GM12878 (cell line): ENCODE results near the gene ZNF618. TPM values are rescaled to one million over a fixed set of nuclear protein-coding genes. Genes with fewer than 3 reads are reported as not detected.

ENCODE experiments used
- ATAC-seq: fragments of 200-7000 bp; cut with Tn5 transposase; 3 replicates; pipeline ENCODE4 v1.9.1; 2020; ENCODE audit warnings: mild to moderate bottlenecking, moderate library complexity
- BruUV-seq: library from RNA; stranded (reverse); fragments of 400-500 nt; replicated peaks from 2 replicates; lab custom pipeline; 2021; lab: Mats Ljungman, UMichigan
- CTCF ChIA-PET: fragments of 300-600 bp; sonication (Branson Sonifier 250); formaldehyde crosslinking; extraction: SDS; loops from one replicate; lab custom pipeline; 2021; ENCODE audit warnings: inconsistent platforms; lab: Yijun Ruan, JAX
- POLR2A ChIA-PET: fragments of 350-600 bp; formaldehyde crosslinking; extraction: SDS; loops from one replicate; lab custom pipeline; 2021; ENCODE audit warnings: inconsistent platforms; lab: Charles Lee
- RAD21 ChIA-PET: fragments of 300-600 bp; sonication (Branson Sonifier 250); formaldehyde crosslinking; loops from one replicate; lab custom pipeline; 2023; ENCODE audit warnings: antibody characterized with exemption; ENCODE audit not compliant: unreplicated experiment; lab: Charles Lee
- SMC1A ChIA-PET: fragments of 300-600 bp; sonication (Branson Sonifier 250); formaldehyde crosslinking; loops from one replicate; lab custom pipeline; 2023; ENCODE audit not compliant: unreplicated experiment, uncharacterized antibody; lab: Charles Lee
- DNase-seq: peaks from one replicate; pipeline ENCODE4 v3.0.0-alpha.2; 2011; ENCODE audit warnings: low read depth, low spot score
- FAIRE-seq: peaks from 3 replicates; lab custom pipeline; 2011; peaks lifted over from hg19 to GRCh38; lab: Jason Lieb, UNC
- H2AFZ ChIP-seq: 2 replicates; pipeline ENCODE4 v1.6.0; 2011; ENCODE audit warnings: low read depth, low read length, control low read depth; ENCODE audit not compliant: control insufficient read depth
- H3K27ac ChIP-seq: 2 replicates; pipeline ENCODE4 v1.5.1; 2011; ENCODE audit warnings: control low read depth; ENCODE audit not compliant: control insufficient read depth, insufficient read depth
- H3K27me3 ChIP-seq, 2 experiments: replicated peaks in 1 of 2; 2 replicates each; pipeline versions ENCODE4 v1.6.0 to v1.6.1; 2011; ENCODE audit warnings: low read length in 1 of 2; ENCODE audit not compliant: control insufficient read depth in 2 of 2, insufficient read depth in 2 of 2
- H3K36me3 ChIP-seq, 2 experiments: 2 replicates each; pipeline ENCODE4 v1.5.1; 2011; ENCODE audit warnings: low read length in 1 of 2; ENCODE audit not compliant: control insufficient read depth in 2 of 2, insufficient read depth in 2 of 2
- H3K4me1 ChIP-seq: 2 replicates; pipeline ENCODE4 v1.6.1; 2011; ENCODE audit warnings: mild to moderate bottlenecking, low read length, moderate library complexity, mixed read lengths; ENCODE audit not compliant: control insufficient read depth, insufficient read depth
- H3K4me2 ChIP-seq: 2 replicates; pipeline ENCODE4 v1.6.0; 2011; ENCODE audit warnings: control low read depth; ENCODE audit not compliant: control insufficient read depth, insufficient read depth
- H3K4me3 ChIP-seq: fragments of 200-600 bp; sonication (generic); 2 replicates; pipeline ENCODE4 v1.5.1; 2016
- H3K79me2 ChIP-seq: 2 replicates; pipeline ENCODE4 v1.6.0; 2011; ENCODE audit warnings: low read length; ENCODE audit not compliant: control insufficient read depth, insufficient read depth
- H3K9ac ChIP-seq: 2 replicates; pipeline ENCODE4 v1.8.0; 2011; ENCODE audit warnings: low read length, control low read depth, mixed read lengths; ENCODE audit not compliant: control insufficient read depth, insufficient read depth
- H3K9me3 ChIP-seq: replicated peaks from 3 replicates; pipeline ENCODE4 v1.5.1; 2011; ENCODE audit warnings: mild to moderate bottlenecking, low read length; ENCODE audit not compliant: control insufficient read depth, insufficient read depth
- H4K20me1 ChIP-seq: 2 replicates; pipeline ENCODE4 v1.6.0; 2011; ENCODE audit not compliant: control insufficient read depth, insufficient read depth
- CBX3 ChIP-seq: fragments of 200-600 bp; sonication (generic); IDR thresholded peaks from 2 replicates; pipeline ENCODE4 v1.6.1; 2016; ENCODE audit warnings: low read depth, borderline replicate concordance
- EP300 ChIP-seq, 2 experiments: fragments of 150-350 bp in 1 of 2; IDR thresholded peaks; 2 replicates each; pipeline ENCODE4 v1.6.1; 2011 to 2012; ENCODE audit warnings: low read depth in 2 of 2, low read length in 2 of 2, borderline replicate concordance in 1 of 2, improper control_type of control experiment in 1 of 2, inconsistent platforms in 1 of 2; ENCODE audit not compliant: control insufficient read depth in 1 of 2
- ESRRA ChIP-seq: IDR thresholded peaks from 2 replicates; pipeline ENCODE4 v1.6.1; 2012; ENCODE audit warnings: mild to moderate bottlenecking, low read length, improper control_type of control experiment
- SMARCA5 ChIP-seq: fragments of 450-650 bp; IDR thresholded peaks from 2 replicates; pipeline ENCODE4 v1.6.1; 2017; ENCODE audit warnings: mild to moderate bottlenecking
- TCF7 ChIP-seq: IDR thresholded peaks from 2 replicates; pipeline ENCODE4 v1.6.1; 2014; ENCODE audit warnings: antibody characterized with exemption, borderline replicate concordance
- ZNF217 ChIP-seq: fragments of 450-650 bp; IDR thresholded peaks from 2 replicates; pipeline ENCODE4 v1.6.1; 2017; ENCODE audit warnings: antibody characterized with exemption, mild to moderate bottlenecking
- WGBS: methylation state at CpG from one replicate; pipeline ENCODE4 v1.1.6; 2016; ENCODE audit warnings: low lambda C conversion rate; ENCODE audit not compliant: insufficient replicate concordance, insufficient coverage; ENCODE audit errors: missing lambda C conversion rate; 5-methylcytosine and 5-hydroxymethylcytosine counted together
- in situ Hi-C: fragments of 300-500 bp; cut with MboI; formaldehyde crosslinking; loops from 9 replicates; pipeline ENCODE4 v1.14.3; 2018; ENCODE audit warnings: mixed read lengths
- intact Hi-C: fragments of 100-400 bp; cut with micrococcal nuclease; formaldehyde crosslinking; loops from one replicate; pipeline ENCODE4 v1.14.2; 2022; ENCODE audit not compliant: unreplicated experiment
- polyA plus RNA-seq, 11 experiments: library from polyadenylated mRNA; depleted of rRNA in 4 of 11; unstranded in 6 of 11; stranded (reverse) in 5 of 11; fragments of >200 nt; fragmentation: Nextera tagmentation in 4 of 11; fragmentation: Illumina TruSeq in 1 of 11; extraction: Ambion mirVana in 4 of 11; extraction: Trizol in 1 of 11; gene quantifications; 1 replicate in 1 of 11; 2 replicates in 10 of 11; pipeline versions ENCODE4 v1.2.1 to v1.2.3, GENCODE V29; 2011 to 2016; ENCODE audit warnings: inconsistent platforms in 2 of 11, missing spikeins in 2 of 11, low read depth in 1 of 11
- total RNA-seq, 4 experiments: library from RNA; depleted of rRNA in 3 of 4; stranded (reverse); fragments of >200 nt in 3 of 4; fragmentation: Illumina TruSeq in 1 of 4; extraction: Trizol in 1 of 4; gene quantifications; 2 replicates each; pipeline versions ENCODE4 v1.2.1 to v1.2.3, GENCODE V29; 2013 to 2021
- TF ChIP-seq, protein P1 (sequence below): fragments of 450-650 bp; IDR thresholded peaks from 2 replicates; pipeline ENCODE4 v1.6.1; 2017; ENCODE audit warnings: mild to moderate bottlenecking, low read depth, inconsistent platforms; ENCODE audit not compliant: poor library complexity, severe bottlenecking
- TF ChIP-seq, protein P2 (sequence below): IDR thresholded peaks from 2 replicates; pipeline ENCODE4 v1.6.1; 2012; ENCODE audit warnings: low read depth, low read length, improper control_type of control experiment

ZNF618 gene
- total and polyA plus RNA-seq, 10 of the 15 experiments (the other 5 are each of a cell fraction or from before 2014, with no cell fraction given): 0.01 to 0.24 (median 0.06) TPM; not detected in 2

- Histone ChIP-seq H3K36me3 (no peaks in the 10 kb centered on the region), H3K9me3 (no peaks in the 10 kb centered on the region), H3K4me1 (no peaks in the 10 kb centered on the region), H2AFZ (no peak overlapping the region), H4K20me1 (no peaks in the 10 kb centered on the region), H3K9ac (no peak overlapping the region), H3K4me3 (no peak overlapping the region), H3K79me2 (no peaks in the 10 kb centered on the region), H3K4me2 (no peak overlapping the region), H3K27me3 (peaks cover 0 to 4% of the 10 kb centered on the region in 2 experiments; a peak in 3 of 4 replicates), H3K27ac (no peak overlapping the region)
- ChIA-PET POLR2A (no interaction called here), SMC1A (no interaction called here), CTCF (no interaction called here), RAD21 (no interaction called here)
- no TSS peak for BruUV-seq
- TF ChIP-seq SMARCA5 (no peak), CBX3 (no peak), ZNF217 (no peak), EP300 (IDR thresholded peaks at IDR 0.05; ENCODE audit: borderline replicate concordance in 1 of 2, control insufficient read depth in 1 of 2, low read depth in 2 of 2, low read length in 2 of 2) (no peak), ESRRA (no peak), TCF7 (no peak)
- TF ChIP-seq, protein P1, sequence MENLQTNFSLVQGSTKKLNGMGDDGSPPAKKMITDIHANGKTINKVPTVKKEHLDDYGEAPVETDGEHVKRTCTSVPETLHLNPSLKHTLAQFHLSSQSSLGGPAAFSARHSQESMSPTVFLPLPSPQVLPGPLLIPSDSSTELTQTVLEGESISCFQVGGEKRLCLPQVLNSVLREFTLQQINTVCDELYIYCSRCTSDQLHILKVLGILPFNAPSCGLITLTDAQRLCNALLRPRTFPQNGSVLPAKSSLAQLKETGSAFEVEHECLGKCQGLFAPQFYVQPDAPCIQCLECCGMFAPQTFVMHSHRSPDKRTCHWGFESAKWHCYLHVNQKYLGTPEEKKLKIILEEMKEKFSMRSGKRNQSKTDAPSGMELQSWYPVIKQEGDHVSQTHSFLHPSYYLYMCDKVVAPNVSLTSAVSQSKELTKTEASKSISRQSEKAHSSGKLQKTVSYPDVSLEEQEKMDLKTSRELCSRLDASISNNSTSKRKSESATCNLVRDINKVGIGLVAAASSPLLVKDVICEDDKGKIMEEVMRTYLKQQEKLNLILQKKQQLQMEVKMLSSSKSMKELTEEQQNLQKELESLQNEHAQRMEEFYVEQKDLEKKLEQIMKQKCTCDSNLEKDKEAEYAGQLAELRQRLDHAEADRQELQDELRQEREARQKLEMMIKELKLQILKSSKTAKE: no peak
- TF ChIP-seq, protein P2, sequence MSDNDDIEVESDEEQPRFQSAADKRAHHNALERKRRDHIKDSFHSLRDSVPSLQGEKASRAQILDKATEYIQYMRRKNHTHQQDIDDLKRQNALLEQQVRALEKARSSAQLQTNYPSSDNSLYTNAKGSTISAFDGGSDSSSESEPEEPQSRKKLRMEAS: no peak
- DNase-seq (no peak), ATAC-seq (no peak), FAIRE-seq (no peak)
- in situ Hi-C loops (no loop called here), intact Hi-C loops (no loop called here)
- 30% methylated on average over 10 of the region's 10 CpGs for WGBS
Measured at GRCh38 chr9:113872485-113873143, 3.5 kb upstream of the ZNF618 start.
